K562 (cell line): ENCODE results near the gene MOB3C. TPM values are rescaled to one million over a fixed set of nuclear protein-coding genes. Genes with fewer than 3 reads are reported as not detected.

Source experiments
- ATAC-seq: fragments of 200-7000 bp; cut with Tn5 transposase; 3 replicates; pipeline ENCODE4 v1.9.1; 2020; ENCODE audit warnings: moderate library complexity
- Bru-seq: library from RNA; stranded (reverse); fragments of 400-500 nt; gene quantifications from one replicate; lab custom pipeline; 2021; lab: Mats Ljungman, UMichigan
- BruChase-seq, 2 experiments: library from RNA; stranded (reverse); fragments of 400-500 nt; gene quantifications; one replicate each; lab custom pipeline; 2021; lab: Mats Ljungman, UMichigan
- BruUV-seq: library from RNA; stranded (reverse); fragments of 400-500 nt; replicated peaks from 2 replicates; lab custom pipeline; 2021; lab: Mats Ljungman, UMichigan
- CTCF ChIA-PET: fragments of 300-600 bp; formaldehyde crosslinking; extraction: SDS; loops from one replicate; lab custom pipeline; 2021; ENCODE audit warnings: low intra/inter-chr PET ratio; lab: Yijun Ruan, JAX
- POLR2A ChIA-PET: fragments of 300-600, 350-650 bp; sonication (Branson Sonifier 250); formaldehyde crosslinking; extraction: SDS; loops from one replicate; lab custom pipeline; 2021; ENCODE audit warnings: antibody characterized with exemption, inconsistent platforms; lab: Yijun Ruan, JAX
- DNase-seq, 4 experiments: peaks; one replicate each; pipeline versions ENCODE4 v3.0.0 to v3.0.0-alpha.2; 2011 to 2018; ENCODE audit warnings: low spot score in 3 of 4, mixed read lengths in 3 of 4; ENCODE audit errors: extremely low read depth in 1 of 4
- FAIRE-seq: peaks from 2 replicates; lab custom pipeline; 2011; peaks lifted over from hg19 to GRCh38; lab: Jason Lieb, UNC
- H2AFZ ChIP-seq: 2 replicates; pipeline ENCODE4 v1.6.0; 2011; ENCODE audit warnings: low read depth, low read length, control low read depth, inconsistent platforms
- H3K27ac ChIP-seq: fragments of 200-600 bp; 3 replicates; pipeline ENCODE4 v1.8.0; 2011; ENCODE audit warnings: low read depth, mild to moderate bottlenecking, control low read depth, inconsistent platforms, low read length, moderate library complexity, mixed read lengths; ENCODE audit errors: extremely low read depth
- H3K27me3 ChIP-seq, 2 experiments: fragments of 300-600 bp in 1 of 2; 2 replicates in 1 of 2; 3 replicates in 1 of 2; pipeline versions ENCODE4 v1.6.0 to v1.8.0; 2011; ENCODE audit warnings: inconsistent platforms in 2 of 2, low read length in 2 of 2, mild to moderate bottlenecking in 1 of 2, mixed read lengths in 1 of 2, moderate library complexity in 1 of 2; ENCODE audit not compliant: control insufficient read depth in 2 of 2, insufficient read depth in 2 of 2
- H3K36me3 ChIP-seq: fragments of 300-600 bp; 3 replicates; pipeline ENCODE4 v1.8.0; 2011; ENCODE audit warnings: mild to moderate bottlenecking, low read length, inconsistent platforms; ENCODE audit not compliant: control insufficient read depth, insufficient read depth
- H3K4me1 ChIP-seq, 2 experiments: fragments of 200-600 bp in 1 of 2; replicated peaks in 1 of 2; 2 replicates in 1 of 2; 3 replicates in 1 of 2; pipeline versions ENCODE4 v1.5.1 to v1.8.0; 2011; ENCODE audit warnings: inconsistent platforms in 2 of 2, low read length in 2 of 2, mild to moderate bottlenecking in 1 of 2, mixed read lengths in 1 of 2, moderate library complexity in 1 of 2; ENCODE audit not compliant: control insufficient read depth in 2 of 2, insufficient read depth in 2 of 2
- H3K4me2 ChIP-seq: 2 replicates; pipeline ENCODE4 v1.6.1; 2011; ENCODE audit warnings: low read length, control low read depth, inconsistent platforms, mixed read lengths; ENCODE audit not compliant: insufficient read depth
- H3K4me3 ChIP-seq: fragments of 200-600 bp; sonication (generic), shearing (Covaris generic); 2 replicates; pipeline ENCODE4 v1.5.1; 2016; ENCODE audit warnings: control low read depth, inconsistent platforms
- H3K79me2 ChIP-seq: fragments of 200-600 bp; 3 replicates; pipeline ENCODE4 v1.8.0; 2011; ENCODE audit warnings: low read length, inconsistent platforms; ENCODE audit not compliant: control insufficient read depth, insufficient read depth
- H3K9ac ChIP-seq, 2 experiments: 2 replicates each; pipeline versions ENCODE4 v1.6.0 to v1.6.1; 2011; ENCODE audit warnings: low read depth in 2 of 2, low read length in 2 of 2, control low read depth in 1 of 2, inconsistent platforms in 1 of 2, mild to moderate bottlenecking in 1 of 2, mixed read lengths in 1 of 2; ENCODE audit not compliant: insufficient read depth in 1 of 2
- H3K9me1 ChIP-seq: one replicate; pipeline ENCODE4 v1.6.0; 2011; ENCODE audit warnings: inconsistent platforms, mild to moderate bottlenecking, low read length, moderate library complexity; ENCODE audit not compliant: control insufficient read depth, insufficient read depth
- H3K9me3 ChIP-seq: replicated peaks from 2 replicates; pipeline ENCODE4 v1.5.1; 2011; ENCODE audit warnings: low read depth, low read length, inconsistent platforms; ENCODE audit not compliant: control insufficient read depth, insufficient read depth
- H4K20me1 ChIP-seq: replicated peaks from 2 replicates; pipeline ENCODE4 v1.6.1; 2011; ENCODE audit warnings: low read length, inconsistent platforms, mixed read lengths; ENCODE audit not compliant: control insufficient read depth, insufficient read depth
- C11orf30 ChIP-seq: fragments of 450-650 bp; IDR thresholded peaks from 2 replicates; pipeline ENCODE4 v1.6.1; 2016; ENCODE audit warnings: low read depth, mild to moderate bottlenecking
- ERF ChIP-seq: fragments of 450-650 bp; formaldehyde crosslinking; IDR thresholded peaks from 2 replicates; pipeline ENCODE4 v1.4.0; 2020; ENCODE audit warnings: mild to moderate bottlenecking, mixed read lengths
- MXI1 ChIP-seq: IDR thresholded peaks from 2 replicates; pipeline ENCODE4 v1.6.1; 2011; ENCODE audit warnings: low read depth, mild to moderate bottlenecking, improper control_type of control experiment, low read length
- ZNF24 ChIP-seq: fragments of 450-650 bp; IDR thresholded peaks from 2 replicates; pipeline ENCODE4 v1.6.1; 2016
- WGBS: fragments of 100-300 bp; shearing (Covaris generic); methylation state at CpG from one replicate; pipeline ENCODE4 v1.1.6; 2016; ENCODE audit warnings: low coverage, mixed read lengths; ENCODE audit not compliant: insufficient coverage; ENCODE audit errors: missing lambda C conversion rate; 5-methylcytosine and 5-hydroxymethylcytosine counted together
- in situ Hi-C: fragments of 300-500 bp; cut with MboI; formaldehyde crosslinking; loops from 4 replicates; pipeline ENCODE4 v1.15.0; 2018; ENCODE audit warnings: inconsistent platforms, mixed read lengths
- intact Hi-C: fragments of 100-400 bp; cut with micrococcal nuclease; formaldehyde crosslinking; loops from 2 replicates; pipeline ENCODE4 v1.14.2; 2022
- long read RNA-seq, 3 experiments: library from polyadenylated mRNA in 2 of 3; library from RNA in 1 of 3; unstranded in 2 of 3; stranded (forward) in 1 of 3; transcript quantifications; one replicate each; pipeline ENCODE4 v2.0.0, GENCODE V29; 2019 to 2022
- polyA minus RNA-seq, 3 experiments: library from RNA; depleted of rRNA, polyadenylated mRNA; stranded (reverse); fragments of >200 nt; gene quantifications; 2 replicates each; pipeline ENCODE4 v1.2.3, GENCODE V29; 2011
- polyA plus RNA-seq, 8 experiments: library from polyadenylated mRNA; depleted of rRNA in 4 of 8; stranded (reverse) in 5 of 8; unstranded in 3 of 8; fragments of >200 nt; fragmentation: Nextera tagmentation in 2 of 8; fragmentation: Illumina TruSeq in 1 of 8; extraction: Ambion mirVana in 2 of 8; extraction: Trizol in 1 of 8; gene quantifications; 2 replicates each; pipeline versions ENCODE4 v1.2.1 to v1.2.3, GENCODE V29; 2011 to 2014; ENCODE audit warnings: inconsistent platforms in 1 of 8, missing spikeins in 1 of 8
- total RNA-seq, 7 experiments: library from RNA; depleted of rRNA in 6 of 7; stranded (reverse); fragments of >200 nt in 6 of 7; fragmentation: Illumina TruSeq in 2 of 7; extraction: Trizol in 2 of 7; gene quantifications; 2 replicates each; pipeline versions ENCODE4 v1.2.1 to v1.2.3, GENCODE V29; 2011 to 2021; ENCODE audit warnings: low replicate concordance in 1 of 7
- TF ChIP-seq, protein P1 (sequence below): fragments of 450-650 bp; IDR thresholded peaks from 2 replicates; pipeline ENCODE4 v1.6.1; 2017; ENCODE audit warnings: mild to moderate bottlenecking, moderate library complexity
- TF ChIP-seq, protein P2 (sequence below): fragments of 450-650 bp; formaldehyde crosslinking; conservative IDR thresholded peaks from 2 replicates; pipeline ENCODE4 v1.4.0; 2022; ENCODE audit warnings: mild to moderate bottlenecking, missing genetic modification characterization
- TF ChIP-seq, protein P3 (sequence below): fragments of 250-450 bp; sonication (Bioruptor Pico); IDR thresholded peaks from 2 replicates; pipeline ENCODE4 v1.5.0; 2020; ENCODE audit warnings: mild to moderate bottlenecking
- TF ChIP-seq, protein P4 (sequence below): fragments of 250-450 bp; sonication (Bioruptor Pico); IDR thresholded peaks from 2 replicates; pipeline ENCODE4 v1.5.0; 2020; ENCODE audit warnings: mild to moderate bottlenecking, borderline replicate concordance

Gene MOB3C
- total RNA-seq (2011; cell fraction: chromatin; rRNA removed; ENCODE audit: low replicate concordance) = 7.4 and 16.2 TPM in 2 replicates
- total RNA-seq (2011; cell fraction: nucleolus; rRNA removed) = 8.8 and 9.8 TPM in 2 replicates
- total RNA-seq (2011; cell fraction: nucleoplasm; rRNA removed) = 10.6 and 13.2 TPM in 2 replicates
- total RNA-seq (2014; rRNA removed) = 3.6 and 3.7 TPM in 2 replicates
- total RNA-seq (2014; rRNA removed; fragmentation: Illumina TruSeq; extraction: Trizol) = 3.5 and 3.9 TPM in 2 replicates
- total RNA-seq (2015; rRNA removed; fragmentation: Illumina TruSeq; extraction: Trizol) = 3.5 and 3.6 TPM in 2 replicates
- 5.1 and 5.2 TPM in 2 replicates for total RNA-seq (2021)
- polyA plus RNA-seq (2011; rRNA removed) = 6.2 and 7.5 TPM in 2 replicates
- 5.6 and 13.3 TPM in 2 replicates for polyA plus RNA-seq (2011; cell fraction: cytosol; rRNA removed)
- polyA plus RNA-seq (2011; cell fraction: nucleus; rRNA removed) = 7.5 and 12.5 TPM in 2 replicates
- 4.0 and 5.9 TPM in 2 replicates for polyA plus RNA-seq (2012)
- polyA plus RNA-seq (2014; fragmentation: Illumina TruSeq; extraction: Trizol) = 4.4 and 4.9 TPM in 2 replicates
- 1 to 10 TPM; 1.0 to 1.1 TPM for polyA plus RNA-seq (2014; fragmentation: Nextera tagmentation; extraction: Ambion mirVana)
- 3.4 and 4.1 TPM in 2 replicates for polyA plus RNA-seq (2014; rRNA removed)
- polyA minus RNA-seq (2011; rRNA and poly(A)+ RNA removed) = 4.9 and 6.6 TPM in 2 replicates
- polyA minus RNA-seq (2011; cell fraction: cytosol; rRNA and poly(A)+ RNA removed) = 2.3 and 4.8 TPM in 2 replicates
- 5.4 and 6.3 TPM in 2 replicates for polyA minus RNA-seq (2011; cell fraction: nucleus; rRNA and poly(A)+ RNA removed)
- percentile 57 among the genes with signal in this experiment for Bru-seq, nascent RNA
- BruChase-seq, experiment 1, labeled RNA remaining after a 2-hour chase = percentile 50 among the genes with signal in this experiment
- BruChase-seq, experiment 2, labeled RNA remaining after a 6-hour chase = percentile 55 among the genes with signal in this experiment
- long read RNA-seq, experiment 1, full-length matches to known transcripts = 8 of 11 reads
- long read RNA-seq, experiment 1, partial matches to known transcripts = 0 of 11 reads
- long read RNA-seq, experiment 1, other reads (novel, unspliced or antisense) = 3 of 11 reads
- long read RNA-seq, experiment 2, full-length matches to known transcripts = 5 of 7 reads
- long read RNA-seq, experiment 2, partial matches to known transcripts = 2 of 7 reads
- long read RNA-seq, experiment 2, other reads (novel, unspliced or antisense) = 0 of 7 reads
- long read RNA-seq, experiment 3, partial matches to known transcripts = 0 of 3 reads
- long read RNA-seq, experiment 3, other reads (novel, unspliced or antisense) = 1 of 3 reads

DNA sequence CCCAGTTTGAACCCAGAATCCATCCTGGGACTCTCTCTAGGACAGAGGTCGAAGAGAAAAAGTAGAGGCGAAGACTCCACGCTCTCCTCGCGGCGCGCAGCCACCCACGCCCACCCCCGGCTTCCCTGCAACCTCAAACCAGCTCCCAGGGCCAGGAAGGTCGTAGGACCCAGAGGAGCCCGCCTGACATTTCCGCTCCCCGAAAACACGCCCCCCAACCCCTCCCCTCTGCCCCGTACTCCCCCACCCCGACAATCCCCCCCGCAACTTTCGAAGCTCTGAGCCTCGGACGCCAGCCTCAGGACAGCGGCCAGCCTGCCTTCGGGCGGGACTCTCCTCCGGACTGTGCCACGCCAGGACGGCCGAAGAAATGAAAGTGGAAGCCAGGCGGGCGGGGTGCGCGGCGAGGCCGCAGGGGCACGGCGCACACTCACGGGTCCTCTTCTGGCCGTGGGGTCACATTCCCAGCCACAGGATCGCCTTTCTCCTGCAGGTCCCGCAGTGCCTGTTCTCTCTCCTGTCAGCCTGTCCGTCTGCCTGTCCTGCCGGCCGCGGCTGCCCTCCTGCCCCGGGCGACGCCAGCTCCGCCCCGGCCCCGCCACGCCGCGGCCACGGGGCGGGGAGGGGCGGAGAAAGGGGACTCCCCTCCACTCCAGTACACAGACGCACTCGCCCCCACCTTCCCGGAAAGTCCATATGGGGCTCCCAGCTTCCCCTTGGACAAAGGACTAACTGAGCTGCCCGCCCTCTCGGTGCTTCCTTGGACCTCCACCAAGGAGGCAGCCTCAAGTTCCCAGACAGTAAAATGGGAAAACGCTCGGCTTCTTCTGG lies at the start of gene MOB3C:
Gene MOB3C, minus strand, starts transcription at position 535 of the 831 bp plus-strand sequence. CDS start 3,490 bp downstream, outside the sequence.
- 1% methylated on average over 33 of the region's 62 CpGs for WGBS
- no peaks in the 10 kb centered on the region for H3K27me3 ChIP-seq
- peak within 1 kb of the TSS; percentile 99 for H2AFZ ChIP-seq
- ChIA-PET POLR2A (interaction anchor here (0.6 to 3.0 kb wide), 13 partner anchors 8 to 229 kb away, joined by 3 to 38 read pairs (median 4); partner anchors contain the start of gene MKNK1), CTCF (no interaction called here)
- H3K9me1 ChIP-seq = peaks cover 3% of the 10 kb centered on the region
- H3K27ac ChIP-seq = peak within 1 kb of the TSS; percentile 63
- peak within 1 kb of the TSS; percentile 72 for H3K4me3 ChIP-seq
- BruUV-seq = no TSS peak
- intact Hi-C loops (no loop called here), in situ Hi-C loops (loop anchor here (5.0 kb wide), 1 partner anchor 106 kb away; no protein-coding TSS in a partner anchor)
- peak within 1 kb of the TSS; percentile 74 to 97 for H3K9ac ChIP-seq
- H4K20me1 ChIP-seq = peaks cover 3% of the 10 kb centered on the region
- ATAC-seq (peak; percentile 86), FAIRE-seq (peak; percentile 19), DNase-seq (peak; percentile 77 to 89 (median 87))
- H3K36me3 ChIP-seq = no peaks in the 10 kb centered on the region
- H3K79me2 ChIP-seq = peaks cover 4% of the 10 kb centered on the region; the same call in 2 of the 3 replicates
- peaks cover 20 to 44% of the 10 kb centered on the region in 2 experiments for H3K4me1 ChIP-seq
- H3K9me3 ChIP-seq = no peaks in the 10 kb centered on the region
- H3K4me2 ChIP-seq = peak within 1 kb of the TSS; percentile 90
- TF ChIP-seq C11orf30 (no peak), MXI1 (peak; percentile 29; the same call in 1 of the 2 replicates), ERF (no peak), ZNF24 (no peak)
- TF ChIP-seq, protein P1, sequence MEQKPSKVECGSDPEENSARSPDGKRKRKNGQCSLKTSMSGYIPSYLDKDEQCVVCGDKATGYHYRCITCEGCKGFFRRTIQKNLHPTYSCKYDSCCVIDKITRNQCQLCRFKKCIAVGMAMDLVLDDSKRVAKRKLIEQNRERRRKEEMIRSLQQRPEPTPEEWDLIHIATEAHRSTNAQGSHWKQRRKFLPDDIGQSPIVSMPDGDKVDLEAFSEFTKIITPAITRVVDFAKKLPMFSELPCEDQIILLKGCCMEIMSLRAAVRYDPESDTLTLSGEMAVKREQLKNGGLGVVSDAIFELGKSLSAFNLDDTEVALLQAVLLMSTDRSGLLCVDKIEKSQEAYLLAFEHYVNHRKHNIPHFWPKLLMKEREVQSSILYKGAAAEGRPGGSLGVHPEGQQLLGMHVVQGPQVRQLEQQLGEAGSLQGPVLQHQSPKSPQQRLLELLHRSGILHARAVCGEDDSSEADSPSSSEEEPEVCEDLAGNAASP = no peak
- TF ChIP-seq, protein P2, sequence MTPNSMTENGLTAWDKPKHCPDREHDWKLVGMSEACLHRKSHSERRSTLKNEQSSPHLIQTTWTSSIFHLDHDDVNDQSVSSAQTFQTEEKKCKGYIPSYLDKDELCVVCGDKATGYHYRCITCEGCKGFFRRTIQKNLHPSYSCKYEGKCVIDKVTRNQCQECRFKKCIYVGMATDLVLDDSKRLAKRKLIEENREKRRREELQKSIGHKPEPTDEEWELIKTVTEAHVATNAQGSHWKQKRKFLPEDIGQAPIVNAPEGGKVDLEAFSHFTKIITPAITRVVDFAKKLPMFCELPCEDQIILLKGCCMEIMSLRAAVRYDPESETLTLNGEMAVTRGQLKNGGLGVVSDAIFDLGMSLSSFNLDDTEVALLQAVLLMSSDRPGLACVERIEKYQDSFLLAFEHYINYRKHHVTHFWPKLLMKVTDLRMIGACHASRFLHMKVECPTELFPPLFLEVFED (CRISPR knock-in tag) = no peak
- TF ChIP-seq, protein P3, sequence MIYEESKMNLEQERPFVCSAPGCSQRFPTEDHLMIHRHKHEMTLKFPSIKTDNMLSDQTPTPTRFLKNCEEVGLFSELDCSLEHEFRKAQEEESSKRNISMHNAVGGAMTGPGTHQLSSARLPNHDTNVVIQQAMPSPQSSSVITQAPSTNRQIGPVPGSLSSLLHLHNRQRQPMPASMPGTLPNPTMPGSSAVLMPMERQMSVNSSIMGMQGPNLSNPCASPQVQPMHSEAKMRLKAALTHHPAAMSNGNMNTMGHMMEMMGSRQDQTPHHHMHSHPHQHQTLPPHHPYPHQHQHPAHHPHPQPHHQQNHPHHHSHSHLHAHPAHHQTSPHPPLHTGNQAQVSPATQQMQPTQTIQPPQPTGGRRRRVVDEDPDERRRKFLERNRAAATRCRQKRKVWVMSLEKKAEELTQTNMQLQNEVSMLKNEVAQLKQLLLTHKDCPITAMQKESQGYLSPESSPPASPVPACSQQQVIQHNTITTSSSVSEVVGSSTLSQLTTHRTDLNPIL (CRISPR knock-in tag) = no peak
- TF ChIP-seq, protein P4, sequence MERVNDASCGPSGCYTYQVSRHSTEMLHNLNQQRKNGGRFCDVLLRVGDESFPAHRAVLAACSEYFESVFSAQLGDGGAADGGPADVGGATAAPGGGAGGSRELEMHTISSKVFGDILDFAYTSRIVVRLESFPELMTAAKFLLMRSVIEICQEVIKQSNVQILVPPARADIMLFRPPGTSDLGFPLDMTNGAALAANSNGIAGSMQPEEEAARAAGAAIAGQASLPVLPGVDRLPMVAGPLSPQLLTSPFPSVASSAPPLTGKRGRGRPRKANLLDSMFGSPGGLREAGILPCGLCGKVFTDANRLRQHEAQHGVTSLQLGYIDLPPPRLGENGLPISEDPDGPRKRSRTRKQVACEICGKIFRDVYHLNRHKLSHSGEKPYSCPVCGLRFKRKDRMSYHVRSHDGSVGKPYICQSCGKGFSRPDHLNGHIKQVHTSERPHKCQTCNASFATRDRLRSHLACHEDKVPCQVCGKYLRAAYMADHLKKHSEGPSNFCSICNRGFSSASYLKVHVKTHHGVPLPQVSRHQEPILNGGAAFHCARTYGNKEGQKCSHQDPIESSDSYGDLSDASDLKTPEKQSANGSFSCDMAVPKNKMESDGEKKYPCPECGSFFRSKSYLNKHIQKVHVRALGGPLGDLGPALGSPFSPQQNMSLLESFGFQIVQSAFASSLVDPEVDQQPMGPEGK (CRISPR knock-in tag) = no peak
